Smooth muscle cell (in vitro differentiated cells): ENCODE results near the gene CEP72. TPM values are rescaled to one million over a fixed set of nuclear protein-coding genes. Genes with fewer than 3 reads are reported as not detected.
"Not testable (repeated sequence)": the region's sequence is repeated elsewhere in the genome, so short reads cannot be mapped to it uniquely, and the experiment has no call there.

Experiments used
- DNase-seq: peaks from one replicate; lab custom pipeline; 2025; ENCODE audit not compliant: unreplicated experiment; lab: John Stamatoyannopoulos, UW
- H2AFZ ChIP-seq: fragments of 200-600 bp; sonication (generic); 2 replicates; pipeline ENCODE4 v1.6.0; 2016; ENCODE audit warnings: antibody characterized with exemption, low read depth, mild to moderate bottlenecking
- H3F3A ChIP-seq: fragments of 200-600 bp; sonication (generic); 2 replicates; pipeline ENCODE4 v1.6.0; 2017; ENCODE audit warnings: antibody characterized with exemption, low read depth
- H3K27ac ChIP-seq: fragments of 200-600 bp; sonication (generic); 2 replicates; pipeline ENCODE4 v1.5.1; 2016; ENCODE audit warnings: low read depth, mild to moderate bottlenecking
- H3K27me3 ChIP-seq: fragments of 200-600 bp; sonication (generic); 2 replicates; pipeline ENCODE4 v1.6.1; 2016; ENCODE audit warnings: low read depth, mild to moderate bottlenecking
- H3K36me3 ChIP-seq: fragments of 200-600 bp; sonication (generic); 2 replicates; pipeline ENCODE4 v1.5.1; 2016; ENCODE audit warnings: low read depth
- H3K4me1 ChIP-seq: fragments of 200-600 bp; sonication (generic); 2 replicates; pipeline ENCODE4 v1.5.1; 2016; ENCODE audit warnings: low read depth
- H3K4me2 ChIP-seq: fragments of 200-600 bp; sonication (generic); 2 replicates; pipeline ENCODE4 v1.6.0; 2016; ENCODE audit warnings: mild to moderate bottlenecking
- H3K4me3 ChIP-seq: fragments of 200-600 bp; sonication (generic); 2 replicates; pipeline ENCODE4 v1.5.1; 2016; ENCODE audit warnings: mild to moderate bottlenecking
- H3K79me2 ChIP-seq: fragments of 200-600 bp; sonication (generic); 2 replicates; pipeline ENCODE4 v1.6.0; 2016; ENCODE audit warnings: low read depth, mild to moderate bottlenecking
- H3K9ac ChIP-seq: fragments of 200-600 bp; sonication (generic); 2 replicates; pipeline ENCODE4 v1.6.0; 2016; ENCODE audit warnings: low read depth
- H3K9me3 ChIP-seq: fragments of 200-600 bp; sonication (generic); replicated peaks from 2 replicates; pipeline ENCODE4 v1.5.1; 2016; ENCODE audit warnings: low read depth
- H4K20me1 ChIP-seq: fragments of 200-600 bp; sonication (generic); 2 replicates; pipeline ENCODE4 v1.6.0; 2016; ENCODE audit warnings: low read depth
- WGBS: methylation state at CpG from one replicate; pipeline ENCODE4 v1.1.7; 2016; ENCODE audit warnings: low lambda C conversion rate; 5-methylcytosine and 5-hydroxymethylcytosine counted together
- polyA plus RNA-seq: library from polyadenylated mRNA; unstranded; fragments of >200 nt; fragmentation: Nextera tagmentation; extraction: Ambion mirVana; gene quantifications from 2 replicates; pipeline ENCODE4 v1.2.1, GENCODE V29; 2016
- total RNA-seq: library from RNA; depleted of rRNA; stranded (reverse); fragments of >200 nt; gene quantifications from 2 replicates; pipeline ENCODE4 v1.2.3, GENCODE V29; 2014
- TF ChIP-seq, protein P1 (sequence below): fragments of 200-600 bp; sonication (generic); IDR thresholded peaks from 2 replicates; pipeline ENCODE4 v1.5.1; 2017; ENCODE audit warnings: borderline replicate concordance, mild to moderate bottlenecking, antibody characterized with exemption; ENCODE audit not compliant: insufficient read depth, poor library complexity, severe bottlenecking

The CEP72 gene
- total and polyA plus RNA-seq, 2 experiments from 2014 or later, result 2.7 to 4.0 TPM

DNA sequence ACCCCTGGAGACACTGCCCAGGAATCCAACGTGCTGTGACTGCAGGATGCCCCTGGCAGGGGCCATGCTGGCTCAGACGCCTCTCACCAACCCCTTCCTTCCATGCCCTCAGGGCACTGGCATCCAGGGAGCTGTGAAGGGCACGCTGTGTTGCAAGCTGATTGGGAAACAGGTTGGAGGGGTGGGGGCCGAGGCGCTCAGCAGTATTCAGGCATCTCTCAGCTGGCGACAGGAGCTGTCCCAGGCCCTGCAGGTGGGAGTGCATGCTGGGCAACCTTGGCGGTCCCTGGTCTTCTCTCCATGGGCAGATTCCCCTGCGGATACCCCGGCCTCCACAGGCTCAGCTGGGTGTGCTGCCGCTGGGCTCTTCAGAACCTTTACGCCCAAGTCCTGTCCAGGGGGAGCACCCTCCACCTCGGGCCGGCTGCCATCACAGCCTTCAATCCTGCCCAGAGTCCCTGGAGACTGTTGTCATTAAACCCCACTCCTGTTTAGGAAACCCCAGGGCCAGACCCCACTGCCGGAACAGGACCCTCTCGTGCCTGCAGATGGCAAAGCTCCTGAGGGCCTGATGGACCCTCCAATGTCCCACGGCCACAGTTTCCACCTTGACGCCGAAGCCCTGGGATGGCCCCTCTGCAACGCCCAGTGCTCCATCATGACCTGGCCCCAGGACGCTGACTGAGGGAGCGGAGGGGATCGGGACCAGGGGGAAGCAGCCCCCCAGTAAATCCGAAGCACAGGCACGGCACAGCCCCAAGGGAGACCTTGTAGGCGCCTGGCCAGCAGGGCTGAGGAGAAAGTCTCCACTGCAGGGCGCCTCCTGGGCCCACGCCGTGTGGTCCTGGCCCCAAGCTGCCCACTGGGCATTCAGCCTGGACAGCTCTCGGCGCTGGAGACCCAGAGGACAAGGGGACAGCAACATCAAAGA is 71.7 kb downstream of the CEP72 start:
- no peak overlapping the region for H3K9ac ChIP-seq
- H3F3A ChIP-seq, result no peaks in the 10 kb centered on the region
- H2AFZ ChIP-seq, result no peak overlapping the region
- 87% methylated on average over 30 of the region's 30 CpGs for WGBS
- H3K27me3 ChIP-seq, result no peaks in the 10 kb centered on the region
- H3K4me2 ChIP-seq, result no peak overlapping the region
- H4K20me1 ChIP-seq, result no peaks in the 10 kb centered on the region
- H3K79me2 ChIP-seq, result no peaks in the 10 kb centered on the region
- DNase-seq, result no peak
- no peaks in the 10 kb centered on the region for H3K4me1 ChIP-seq
- TF ChIP-seq, protein P1, sequence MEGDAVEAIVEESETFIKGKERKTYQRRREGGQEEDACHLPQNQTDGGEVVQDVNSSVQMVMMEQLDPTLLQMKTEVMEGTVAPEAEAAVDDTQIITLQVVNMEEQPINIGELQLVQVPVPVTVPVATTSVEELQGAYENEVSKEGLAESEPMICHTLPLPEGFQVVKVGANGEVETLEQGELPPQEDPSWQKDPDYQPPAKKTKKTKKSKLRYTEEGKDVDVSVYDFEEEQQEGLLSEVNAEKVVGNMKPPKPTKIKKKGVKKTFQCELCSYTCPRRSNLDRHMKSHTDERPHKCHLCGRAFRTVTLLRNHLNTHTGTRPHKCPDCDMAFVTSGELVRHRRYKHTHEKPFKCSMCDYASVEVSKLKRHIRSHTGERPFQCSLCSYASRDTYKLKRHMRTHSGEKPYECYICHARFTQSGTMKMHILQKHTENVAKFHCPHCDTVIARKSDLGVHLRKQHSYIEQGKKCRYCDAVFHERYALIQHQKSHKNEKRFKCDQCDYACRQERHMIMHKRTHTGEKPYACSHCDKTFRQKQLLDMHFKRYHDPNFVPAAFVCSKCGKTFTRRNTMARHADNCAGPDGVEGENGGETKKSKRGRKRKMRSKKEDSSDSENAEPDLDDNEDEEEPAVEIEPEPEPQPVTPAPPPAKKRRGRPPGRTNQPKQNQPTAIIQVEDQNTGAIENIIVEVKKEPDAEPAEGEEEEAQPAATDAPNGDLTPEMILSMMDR, result no peak
- no peak overlapping the region for H3K27ac ChIP-seq
- H3K4me3 ChIP-seq, result no peak overlapping the region
- H3K9me3 ChIP-seq, result no peaks in the 10 kb centered on the region
- H3K36me3 ChIP-seq, result no peaks in the 10 kb centered on the region

DNA sequence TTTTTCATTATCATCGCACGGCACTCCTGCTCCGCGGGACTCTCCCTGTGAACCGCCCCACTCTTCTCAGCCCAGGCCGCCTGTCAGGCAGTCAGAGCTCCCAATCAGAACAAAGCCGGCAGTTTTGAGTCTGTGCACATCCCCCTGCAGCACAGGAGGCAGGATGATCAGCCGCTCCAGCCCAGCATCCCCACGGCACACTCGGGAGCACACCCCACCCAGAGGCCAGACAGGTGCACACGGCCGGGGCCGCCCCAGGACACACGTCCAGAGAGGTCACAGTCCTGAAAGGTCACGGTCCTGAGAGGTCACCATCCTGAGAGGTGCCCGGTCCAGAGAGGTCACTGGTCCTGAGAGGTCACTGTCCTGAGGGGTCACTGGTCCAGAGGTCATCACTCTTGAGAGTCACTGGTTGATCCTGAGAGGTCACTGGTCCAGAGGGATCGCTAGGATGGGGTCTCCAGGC is 72.6 kb downstream of the CEP72 start:
- H3K27ac ChIP-seq, result no peak overlapping the region
- H3K4me3 ChIP-seq, result no peak overlapping the region
- no peak overlapping the region for H3K9ac ChIP-seq
- no peaks in the 10 kb centered on the region for H3K4me1 ChIP-seq
- no peak overlapping the region for H2AFZ ChIP-seq
- no peaks in the 10 kb centered on the region for H3F3A ChIP-seq
- H3K79me2 ChIP-seq, result no peaks in the 10 kb centered on the region
- no peaks in the 10 kb centered on the region for H3K27me3 ChIP-seq
- WGBS, result 87% methylated on average over 17 of the region's 17 CpGs
- TF ChIP-seq, protein P1, result no peak
- no peaks in the 10 kb centered on the region for H4K20me1 ChIP-seq
- H3K36me3 ChIP-seq, result no peaks in the 10 kb centered on the region
- no peaks in the 10 kb centered on the region for H3K9me3 ChIP-seq
- H3K4me2 ChIP-seq, result no peak overlapping the region
- DNase-seq, result no peak

DNA sequence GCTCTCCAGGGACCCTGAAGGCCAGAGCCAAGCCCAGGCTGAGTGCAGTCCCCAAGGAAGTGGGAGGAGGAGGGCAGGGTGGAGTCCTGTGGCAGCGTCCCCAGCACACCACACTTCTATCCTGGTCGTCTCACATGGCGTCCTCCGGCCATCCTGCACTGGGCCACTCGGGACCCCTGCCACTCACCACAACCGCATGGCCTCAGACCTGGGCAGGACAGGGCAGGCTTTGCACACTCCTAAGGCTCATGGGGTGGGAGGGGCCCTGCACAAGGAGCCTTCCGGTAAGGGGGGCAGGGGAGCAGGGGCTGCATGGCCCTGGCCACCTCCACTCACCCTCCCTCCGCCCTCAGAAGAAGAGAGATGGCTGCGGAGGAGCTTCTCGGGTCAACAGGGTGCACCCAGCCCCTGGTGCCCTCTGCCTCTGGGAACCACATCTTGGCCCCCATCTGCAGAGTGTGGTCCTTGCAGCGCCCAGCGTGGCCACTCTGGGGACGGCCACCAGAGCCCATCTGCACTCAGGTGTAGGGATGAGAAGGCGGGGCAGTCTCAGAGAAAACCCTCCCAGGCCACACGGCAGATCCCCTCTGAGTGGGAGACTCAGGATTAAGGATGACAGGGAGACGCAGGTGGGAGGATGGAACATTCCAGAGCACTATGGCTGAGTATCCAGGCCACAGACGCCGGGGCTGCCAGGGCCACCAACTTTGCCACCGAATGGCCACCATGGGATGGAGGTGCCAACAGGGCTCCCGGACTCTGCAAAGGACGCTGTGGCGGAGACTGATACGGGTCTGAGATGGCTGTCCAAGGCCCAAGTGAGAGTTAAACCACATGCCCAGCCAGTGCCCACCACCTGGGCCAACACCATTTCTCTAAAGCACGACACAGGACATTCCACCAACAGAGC is 73.4 kb downstream of the CEP72 start:
- Histone ChIP-seq H3F3A (no peaks in the 10 kb centered on the region), H3K36me3 (no peaks in the 10 kb centered on the region)

DNA sequence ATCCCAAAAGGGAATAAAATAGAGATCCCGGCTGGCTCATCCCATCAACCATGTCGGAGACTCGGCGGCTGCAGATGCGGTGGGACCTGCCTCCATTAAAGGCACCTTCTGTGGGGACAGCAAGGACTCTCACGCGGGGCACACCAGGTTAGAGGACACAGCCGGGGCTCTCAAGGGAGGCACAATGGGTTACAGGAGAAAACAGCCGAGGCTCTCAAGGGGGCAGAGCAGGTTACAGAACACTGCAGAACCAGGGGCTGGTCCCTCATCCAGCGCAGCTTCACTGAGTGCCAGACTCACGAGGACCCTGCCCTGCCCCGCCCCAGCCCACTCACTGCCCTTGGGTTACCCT is 74.0 kb downstream of the CEP72 start:
- not testable (repeated sequence) for H3K79me2 ChIP-seq, H3K36me3 ChIP-seq, H3K4me3 ChIP-seq, H3F3A ChIP-seq, H4K20me1 ChIP-seq, H3K4me1 ChIP-seq, DNase-seq, H2AFZ ChIP-seq, H3K9ac ChIP-seq, H3K9me3 ChIP-seq, H3K4me2 ChIP-seq, H3K27ac ChIP-seq, H3K27me3 ChIP-seq
- 92% methylated on average over 12 of the region's 12 CpGs for WGBS

More for the DNA sequence above, 73.4 kb downstream of the CEP72 start:
- Histone ChIP-seq H4K20me1 (no peaks in the 10 kb centered on the region), H3K4me2 (no peak overlapping the region), H3K4me3 (no peak overlapping the region), H2AFZ (no peak overlapping the region), H3K9me3 (no peaks in the 10 kb centered on the region), H3K27me3 (no peaks in the 10 kb centered on the region), H3K27ac (no peak overlapping the region), H3K9ac (no peak overlapping the region), H3K4me1 (no peaks in the 10 kb centered on the region), H3K79me2 (no peaks in the 10 kb centered on the region)
- TF ChIP-seq, protein P1, result no peak
- 88% methylated on average over 24 of the region's 24 CpGs for WGBS
- no peak for DNase-seq

DNA sequence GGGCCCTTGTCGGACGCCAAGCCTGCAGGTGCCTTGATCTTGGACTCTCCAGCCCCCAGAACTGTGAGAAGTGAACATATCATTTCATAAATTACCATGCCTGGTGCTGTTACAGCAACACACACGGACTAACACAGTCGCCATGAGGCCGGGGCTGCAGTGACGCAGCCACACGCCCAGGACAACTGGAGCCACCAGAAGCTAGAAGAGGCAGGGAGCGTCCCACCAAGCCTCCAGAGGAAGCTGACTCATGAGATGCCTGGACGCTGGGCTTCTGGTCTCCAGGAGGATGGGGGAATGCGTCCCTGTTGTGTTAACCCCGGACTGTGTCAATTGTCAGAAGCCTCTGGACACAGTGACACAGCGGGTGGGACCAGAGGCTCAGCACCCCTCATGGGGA is 74.8 kb downstream of the CEP72 start:
- H2AFZ ChIP-seq, H3F3A ChIP-seq, H3K27ac ChIP-seq, H3K4me3 ChIP-seq, DNase-seq, H3K36me3 ChIP-seq, H3K4me2 ChIP-seq, H3K9ac ChIP-seq, H3K4me1 ChIP-seq, H3K9me3 ChIP-seq, H4K20me1 ChIP-seq, H3K27me3 ChIP-seq, H3K79me2 ChIP-seq: not testable (repeated sequence)
- WGBS, result 67% methylated on average over 12 of the region's 12 CpGs
